ENCODE data around the gene OSBPL7.

DNA sequence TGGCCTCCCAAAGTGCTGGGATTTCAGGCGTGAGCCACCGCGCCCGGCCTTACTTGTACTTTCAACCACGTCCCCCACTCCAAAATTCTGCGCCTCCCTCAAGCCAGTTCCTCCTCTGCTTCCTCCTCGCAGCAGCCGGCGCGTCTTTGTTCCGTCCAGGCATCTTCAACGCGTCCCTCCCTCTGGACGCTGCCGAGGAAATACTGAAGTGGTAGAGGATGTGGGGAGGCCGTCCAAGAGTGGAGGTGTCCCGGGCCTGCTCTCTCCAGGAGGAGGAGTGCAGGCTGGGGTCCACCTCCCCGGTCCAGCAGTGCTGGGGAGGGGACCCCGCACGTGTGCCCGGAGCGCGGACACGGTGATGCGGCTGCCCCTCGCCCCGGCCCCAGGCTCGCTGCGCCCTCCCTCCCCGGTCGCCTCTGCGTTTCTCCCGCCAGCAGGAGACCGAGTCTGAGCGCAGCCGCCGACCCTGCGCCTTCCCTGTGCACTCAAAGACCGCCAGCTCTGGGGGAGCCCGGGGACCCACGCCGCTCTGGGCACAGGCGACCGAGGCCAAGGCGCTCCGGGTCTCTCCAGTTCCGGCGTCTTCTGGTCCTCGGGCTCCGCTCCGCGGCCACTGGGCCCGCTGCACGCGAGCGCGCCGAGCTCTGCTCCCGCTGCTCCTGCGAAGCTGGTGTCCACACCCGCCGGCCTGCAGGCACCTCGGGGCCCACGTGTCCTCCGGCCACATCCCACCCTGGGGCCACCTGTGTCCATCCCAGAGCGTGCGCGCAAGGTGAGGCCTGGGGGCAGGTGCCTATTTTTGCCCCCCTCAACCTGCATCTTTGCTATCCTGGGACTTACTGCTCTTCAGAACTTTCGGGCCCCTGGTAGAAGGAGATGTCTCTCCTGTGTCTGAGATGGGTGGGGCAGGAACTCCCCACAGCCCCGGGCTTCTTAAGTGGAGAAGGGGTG is 31.7 kb downstream of the OSBPL7 start:
- TF ChIP-seq CTCF (IDR thresholded peaks at IDR 0.05), result peak in 1 of 3 donors; percentile 13
- no peak for TF ChIP-seq EP300 (IDR thresholded peaks at IDR 0.05)
